Skeletal muscle tissue (tissue), 4 donors: ENCODE measurements around the gene PLEKHG4. TPM values are rescaled to one million over a fixed set of nuclear protein-coding genes. Genes with fewer than 3 reads are reported as not detected.
A peak's percentile ranks its signal among the peaks of the same experiment; 100 is the strongest.

Experiments used
- H3K27ac ChIP-seq: one replicate; pipeline ENCODE4 v1.7.0; 2013; ENCODE audit warnings: mild to moderate bottlenecking, low read depth, low read length, inconsistent platforms
- H3K27me3 ChIP-seq, 3 donors: one replicate each; pipeline ENCODE4 v1.7.0; 2013; ENCODE audit warnings: low read length in 3 of 3; ENCODE audit not compliant: control insufficient read depth in 3 of 3, insufficient read depth in 3 of 3
- H3K36me3 ChIP-seq, 3 donors: one replicate each; pipeline ENCODE4 v1.7.0; 2013; ENCODE audit warnings: low read length in 3 of 3; ENCODE audit not compliant: control insufficient read depth in 3 of 3, insufficient read depth in 3 of 3
- H3K4me1 ChIP-seq, 3 donors: one replicate each; pipeline ENCODE4 v1.7.0; 2013; ENCODE audit warnings: low read length in 3 of 3, mild to moderate bottlenecking in 3 of 3; ENCODE audit not compliant: control insufficient read depth in 3 of 3, insufficient read depth in 3 of 3
- H3K4me3 ChIP-seq, 3 donors: one replicate each; pipeline ENCODE4 v1.7.0; 2013; ENCODE audit warnings: low read length in 3 of 3
- H3K9ac ChIP-seq, 3 donors: one replicate each; pipeline ENCODE4 v1.7.0; 2013; ENCODE audit warnings: low read length in 3 of 3, mild to moderate bottlenecking in 3 of 3, moderate library complexity in 2 of 3, low read depth in 1 of 3
- H3K9me3 ChIP-seq, 3 donors: one replicate each; pipeline ENCODE4 v1.7.0; 2013; ENCODE audit warnings: low read length in 3 of 3; ENCODE audit not compliant: control insufficient read depth in 3 of 3
- total RNA-seq: library from RNA; depleted of rRNA; stranded (reverse); fragments of >200 nt; gene quantifications from one replicate; pipeline ENCODE4 v1.2.3, GENCODE V29; 2014
- donor health status: Osteomylitis.

PLEKHG4 gene
- total RNA-seq, 1 donor from 2014 or later, result 7.3 TPM

DNA sequence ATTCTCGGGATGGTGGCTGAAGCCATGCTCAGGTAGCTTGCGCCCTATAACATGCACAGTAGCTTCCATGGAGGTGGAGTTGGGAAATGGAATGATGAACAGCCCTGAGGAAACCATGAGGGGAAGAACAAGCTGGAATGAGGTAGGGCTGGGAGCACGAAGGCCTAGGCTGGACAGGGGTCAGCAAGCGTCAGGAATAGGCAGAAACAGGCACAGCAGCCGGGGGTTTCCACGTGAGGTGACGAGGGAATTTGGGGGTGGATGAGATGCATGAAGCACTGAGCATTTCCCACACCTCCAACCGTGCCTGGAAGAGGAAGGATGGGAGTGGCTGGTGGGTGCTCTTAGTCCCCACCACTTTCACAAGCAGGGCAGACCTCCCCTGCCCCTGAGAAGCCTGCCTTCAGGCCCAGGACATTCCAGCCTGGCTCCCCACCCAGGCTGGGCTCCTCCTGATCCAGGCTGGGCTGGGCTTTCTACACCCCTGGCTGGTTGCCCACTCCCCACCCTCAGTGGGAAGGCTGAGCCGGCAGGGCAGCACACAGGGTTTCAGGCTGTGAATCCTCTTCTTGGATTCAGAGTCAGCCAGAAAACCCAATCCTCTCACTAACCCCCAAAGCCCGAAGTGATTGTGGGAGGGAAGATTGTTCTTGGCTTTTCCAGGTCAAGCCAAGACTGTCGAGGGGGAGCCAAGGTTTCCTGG is 21.9 kb downstream of the PLEKHG4 start:
- Histone ChIP-seq H3K9ac (peak overlapping the region in 2 of 3 donors; percentile 40 to 60), H3K27ac (no peak overlapping the region)

DNA sequence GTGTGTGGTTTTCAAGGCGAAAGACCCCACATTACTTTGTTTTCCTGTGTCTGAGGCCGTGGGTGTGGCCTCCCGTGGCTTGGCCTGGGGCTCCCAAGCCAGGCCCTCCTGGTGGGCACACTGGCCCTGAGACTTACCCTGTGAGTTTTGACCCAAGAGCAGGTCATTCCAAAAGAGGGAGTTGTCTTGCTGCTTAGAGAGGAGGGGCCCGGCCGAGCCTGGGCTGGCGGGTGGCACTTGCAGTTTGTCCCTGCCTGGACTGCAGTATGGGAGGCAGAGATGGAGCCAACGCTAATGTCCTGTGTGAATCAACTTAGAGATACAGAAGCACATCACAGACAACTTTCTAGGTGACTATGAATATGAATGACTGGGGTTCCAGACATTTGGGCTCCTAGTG is 22.7 kb downstream of the PLEKHG4 start:
- Histone ChIP-seq H3K9ac (no peak overlapping the region), H3K9me3 (no peaks in the 10 kb centered on the region), H3K36me3 (no peaks in the 10 kb centered on the region), H3K27ac (no peak overlapping the region), H3K27me3 (no peaks in the 10 kb centered on the region), H3K4me3 (no peak overlapping the region), H3K4me1 (peaks cover 2 to 10% (median 8%) of the 10 kb centered on the region in 3 donors)

More for the DNA sequence above, 21.9 kb downstream of the PLEKHG4 start:
- H3K4me3 ChIP-seq, result no peak overlapping the region
- H3K36me3 ChIP-seq, result no peaks in the 10 kb centered on the region
- H3K27me3 ChIP-seq, result no peaks in the 10 kb centered on the region
- peaks cover 2 to 10% (median 8%) of the 10 kb centered on the region in 3 donors for H3K4me1 ChIP-seq
- no peaks in the 10 kb centered on the region for H3K9me3 ChIP-seq

DNA sequence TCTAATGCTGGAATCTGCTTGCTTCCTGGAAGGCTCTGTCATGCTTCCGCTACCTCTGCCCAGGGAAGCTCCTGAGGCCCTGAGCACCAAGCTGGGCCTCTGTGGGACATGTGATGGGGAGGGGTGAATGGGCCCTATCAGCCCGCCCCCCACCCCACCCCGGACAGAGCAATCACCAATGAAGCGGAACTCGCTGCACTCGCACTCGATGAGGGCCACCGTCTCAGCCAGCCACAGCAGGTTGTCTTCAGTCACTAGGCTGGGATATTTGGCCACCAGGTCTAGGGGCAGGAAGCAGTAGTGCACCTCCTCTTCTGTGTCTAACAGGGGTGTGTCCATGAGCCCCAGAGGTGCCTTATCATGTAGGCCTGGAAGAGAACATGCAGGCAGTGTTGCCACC is 23.6 kb downstream of the PLEKHG4 start:
- no peaks in the 10 kb centered on the region for H3K27me3 ChIP-seq
- no peaks in the 10 kb centered on the region for H3K36me3 ChIP-seq
- peaks cover 2 to 10% (median 8%) of the 10 kb centered on the region in 3 donors for H3K4me1 ChIP-seq
- H3K9ac ChIP-seq, result no peak overlapping the region
- no peak overlapping the region for H3K27ac ChIP-seq
- no peaks in the 10 kb centered on the region for H3K9me3 ChIP-seq
- no peak overlapping the region for H3K4me3 ChIP-seq

DNA sequence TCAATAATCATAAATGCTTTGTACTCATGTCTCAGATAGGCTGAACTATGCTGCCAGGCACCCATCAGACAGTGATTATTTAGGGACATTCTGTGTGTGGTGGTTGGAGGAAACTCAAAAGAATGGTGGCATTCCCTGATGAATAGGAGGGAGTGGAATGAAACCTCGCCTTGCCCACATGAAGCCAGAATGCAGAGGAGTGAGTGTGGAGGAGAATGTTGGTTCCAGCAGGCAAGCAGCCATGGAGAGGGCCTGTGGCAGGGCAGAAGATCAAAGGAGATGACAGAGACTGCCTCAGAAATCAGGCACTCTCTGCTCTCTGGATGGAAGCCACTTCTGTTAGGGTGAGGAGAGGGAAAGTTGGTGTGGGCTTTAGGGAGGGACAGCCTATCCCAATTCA is 24.7 kb downstream of the PLEKHG4 start:
- H3K9ac ChIP-seq, result no peak overlapping the region
- H3K36me3 ChIP-seq, result no peaks in the 10 kb centered on the region
- H3K27me3 ChIP-seq, result no peaks in the 10 kb centered on the region
- no peak overlapping the region for H3K4me3 ChIP-seq
- no peaks in the 10 kb centered on the region for H3K9me3 ChIP-seq
- no peak overlapping the region for H3K27ac ChIP-seq
- H3K4me1 ChIP-seq, result peaks cover 2 to 10% (median 8%) of the 10 kb centered on the region in 3 donors

DNA sequence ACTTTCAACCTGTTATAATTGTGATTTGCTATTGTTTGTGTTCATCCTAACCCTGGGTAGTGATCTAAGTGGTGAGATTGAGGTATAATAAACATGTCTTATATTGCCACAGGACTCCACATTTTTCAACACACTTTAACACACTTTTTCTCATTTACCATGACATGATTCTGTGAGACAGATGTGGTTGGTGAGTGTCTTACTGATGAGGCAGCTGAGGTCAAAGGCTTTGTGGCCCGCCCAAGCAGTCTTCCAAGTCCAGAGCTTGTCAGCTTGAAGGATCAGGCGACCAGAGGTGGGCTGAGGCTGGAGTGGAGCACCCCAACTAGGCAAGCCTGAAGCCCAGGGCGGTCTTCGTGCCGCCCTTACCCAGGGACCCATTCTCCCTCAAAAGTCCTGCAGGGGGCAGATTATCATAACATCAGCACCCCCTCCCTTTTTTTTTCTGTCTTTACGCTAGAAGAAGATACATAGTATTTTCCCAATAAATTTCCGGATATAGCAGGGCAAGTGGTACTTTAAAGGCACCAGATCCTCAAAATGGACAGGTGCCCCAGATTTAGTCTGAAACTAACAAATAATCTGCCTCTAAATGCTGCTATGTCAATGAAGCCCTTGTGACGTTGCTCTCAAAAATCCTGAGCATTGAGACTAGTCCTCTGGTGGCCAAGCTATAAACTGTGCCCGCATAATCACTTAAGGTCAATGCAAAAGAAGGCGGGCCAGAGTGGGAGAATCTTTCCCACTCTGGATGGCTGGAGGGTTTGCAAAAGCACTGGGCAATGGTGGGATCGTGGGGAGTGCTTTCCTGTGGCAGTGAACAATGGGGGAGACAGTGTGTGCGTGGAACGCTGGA is 26.1 kb downstream of the PLEKHG4 start:
- Histone ChIP-seq H3K4me1 (peaks cover 2 to 10% (median 8%) of the 10 kb centered on the region in 3 donors), H3K4me3 (no peak overlapping the region), H3K27ac (no peak overlapping the region)

DNA sequence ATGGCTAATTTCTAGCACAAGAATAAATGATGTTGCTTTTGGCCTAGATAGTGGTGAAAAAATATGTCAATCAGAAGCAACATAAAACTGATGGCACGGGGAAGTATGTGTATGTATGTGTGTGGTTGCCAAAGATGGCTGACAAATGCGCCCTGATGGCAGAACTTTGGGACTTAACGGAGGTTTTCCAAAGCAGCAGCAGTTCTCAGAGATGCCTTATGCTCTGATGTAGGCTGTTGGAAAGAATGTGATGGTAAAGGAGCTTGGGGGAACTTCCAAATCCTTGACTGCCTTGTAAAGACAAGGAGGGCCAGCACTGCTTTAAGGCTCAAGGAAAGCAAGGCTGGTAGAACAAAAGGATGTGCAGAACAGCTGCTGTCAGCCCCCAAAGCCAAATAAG is 31.2 kb downstream of the PLEKHG4 start:
- no peak overlapping the region for H3K9ac ChIP-seq
- H3K27me3 ChIP-seq, result no peaks in the 10 kb centered on the region
- H3K9me3 ChIP-seq, result no peaks in the 10 kb centered on the region
- no peaks in the 10 kb centered on the region for H3K4me1 ChIP-seq
- H3K36me3 ChIP-seq, result no peaks in the 10 kb centered on the region
- H3K27ac ChIP-seq, result no peak overlapping the region
- no peak overlapping the region for H3K4me3 ChIP-seq

More for the DNA sequence above, 26.1 kb downstream of the PLEKHG4 start:
- Histone ChIP-seq H3K9ac (no peak overlapping the region), H3K9me3 (no peaks in the 10 kb centered on the region), H3K36me3 (no peaks in the 10 kb centered on the region), H3K27me3 (no peaks in the 10 kb centered on the region)

DNA sequence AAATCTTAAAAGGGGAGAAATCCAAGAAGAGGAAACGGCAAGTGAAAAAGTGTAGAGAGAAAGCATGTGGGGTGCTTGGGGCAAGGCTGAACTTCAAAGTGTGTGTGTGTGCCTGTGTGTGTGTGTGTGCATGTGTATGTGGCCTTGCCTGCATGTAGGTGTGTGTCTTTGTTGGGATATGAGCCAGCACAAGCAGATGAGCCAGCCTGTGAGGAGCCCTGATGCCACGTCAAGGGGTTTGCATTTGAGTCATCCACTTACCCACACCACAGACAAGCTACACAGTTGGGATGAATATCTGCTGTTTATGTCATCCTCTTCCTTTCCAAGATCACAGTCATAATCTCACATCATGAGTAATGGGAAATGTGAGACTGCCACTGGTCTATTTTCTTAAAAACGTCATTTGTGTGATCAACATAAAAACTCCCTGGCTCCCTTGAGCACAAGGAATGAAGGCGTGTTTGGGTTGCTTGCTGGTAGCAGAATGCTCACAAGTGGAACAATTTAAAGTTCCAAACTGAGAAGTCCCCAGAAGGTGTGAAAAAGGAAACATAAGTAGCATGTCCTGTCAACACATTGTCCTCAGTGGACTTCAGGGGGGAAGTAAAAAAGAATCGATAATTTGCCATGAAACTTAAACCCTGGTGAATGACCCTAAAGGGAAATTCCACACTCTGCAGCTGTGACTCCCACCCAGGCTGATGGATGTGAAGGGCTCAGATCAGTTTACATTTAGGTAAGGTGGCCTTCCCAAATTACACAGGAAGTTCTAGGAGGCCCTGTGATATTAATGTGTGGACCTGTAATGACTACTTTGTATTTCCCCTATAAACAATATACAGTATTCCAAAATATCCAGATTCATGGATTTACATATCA is 32.5 kb downstream of the PLEKHG4 start:
- Histone ChIP-seq H3K9ac (no peak overlapping the region), H3K4me1 (no peaks in the 10 kb centered on the region), H3K4me3 (no peak overlapping the region), H3K36me3 (no peaks in the 10 kb centered on the region), H3K9me3 (no peaks in the 10 kb centered on the region), H3K27me3 (peaks cover 0 to 2% (median 0%) of the 10 kb centered on the region in 3 donors), H3K27ac (no peak overlapping the region)

DNA sequence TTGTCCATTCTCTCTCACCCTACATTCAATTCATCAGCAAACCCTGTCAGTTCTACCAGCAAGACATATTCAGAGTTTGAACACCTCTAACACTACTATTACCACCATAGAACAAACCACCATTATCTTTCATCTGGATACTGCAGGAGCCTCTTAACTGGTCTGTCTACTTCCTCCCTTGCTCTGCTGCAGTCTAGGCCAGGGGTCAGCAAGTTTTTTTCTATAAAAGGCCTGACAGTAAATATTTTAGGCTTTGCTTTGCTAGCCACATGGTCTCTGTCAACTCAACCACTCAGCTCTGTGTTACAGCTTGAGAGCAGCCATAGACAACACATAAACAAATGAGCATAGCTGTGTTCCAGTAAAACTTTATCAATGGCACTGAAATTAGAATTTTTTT is 33.4 kb downstream of the PLEKHG4 start:
- no peak overlapping the region for H3K27ac ChIP-seq

DNA sequence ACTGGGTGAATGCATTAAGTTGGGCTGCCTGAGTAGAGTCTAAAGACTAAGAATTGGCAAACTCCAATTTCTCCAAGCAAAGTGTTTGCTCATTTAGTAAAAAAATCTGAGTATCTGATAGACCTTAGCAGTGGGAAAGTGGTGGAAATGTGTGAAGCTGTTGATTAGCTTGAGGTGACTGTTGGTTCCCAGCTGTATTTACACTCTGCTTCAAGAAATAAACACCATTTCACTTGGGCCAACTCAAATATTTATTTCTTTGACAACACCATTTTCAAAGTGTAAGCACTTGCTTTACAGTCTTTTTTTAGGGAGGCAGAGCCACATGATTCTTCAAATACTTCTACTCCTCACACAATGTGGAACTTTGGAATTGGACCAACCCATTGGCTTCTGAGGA is 38.5 kb downstream of the PLEKHG4 start:
- H3K36me3 ChIP-seq, result no peaks in the 10 kb centered on the region
- H3K9ac ChIP-seq, result no peak overlapping the region
- no peak overlapping the region for H3K27ac ChIP-seq
- H3K4me3 ChIP-seq, result no peak overlapping the region
- no peaks in the 10 kb centered on the region for H3K9me3 ChIP-seq
- H3K27me3 ChIP-seq, result peaks cover 11 to 16% (median 12%) of the 10 kb centered on the region in 3 donors
- H3K4me1 ChIP-seq, result no peaks in the 10 kb centered on the region

More for the DNA sequence above, 33.4 kb downstream of the PLEKHG4 start:
- no peak overlapping the region for H3K4me3 ChIP-seq
- H3K36me3 ChIP-seq, result no peaks in the 10 kb centered on the region
- peaks cover 0 to 3% (median 0%) of the 10 kb centered on the region in 3 donors for H3K27me3 ChIP-seq
- H3K4me1 ChIP-seq, result no peaks in the 10 kb centered on the region
- H3K9ac ChIP-seq, result no peak overlapping the region
- no peaks in the 10 kb centered on the region for H3K9me3 ChIP-seq
